ENCODE measurements around the gene TSHZ1. TPM values are rescaled to one million over a fixed set of nuclear protein-coding genes. Genes with fewer than 3 reads are reported as not detected.

TSHZ1 gene
- total RNA-seq, 1 donor from 2014 or later, result 12.7 TPM

DNA sequence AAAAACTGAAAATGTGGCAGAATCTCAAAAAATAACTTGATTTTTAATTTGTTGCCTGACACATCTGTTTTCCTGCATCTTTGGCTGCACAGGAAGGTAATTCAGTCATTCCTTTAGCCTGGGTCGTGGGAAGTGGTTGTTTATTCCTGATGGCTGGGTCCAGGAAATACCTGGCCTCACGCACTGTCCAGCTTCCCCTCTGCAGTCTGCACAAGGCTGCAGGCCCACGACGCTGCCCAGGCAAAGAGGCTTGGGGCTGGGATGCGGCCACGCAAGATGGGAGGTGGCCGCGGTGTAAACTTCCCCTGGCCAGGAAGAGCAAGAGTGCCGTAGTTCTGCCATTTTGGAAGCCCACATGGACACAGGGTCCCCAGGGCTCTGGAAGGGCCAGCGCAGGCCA, 28.2 kb downstream of the TSHZ1 start:
- peaks cover 5% of the 10 kb centered on the region for H3K36me3 Mint-ChIP-seq (ENCODE audit: low read depth)
- H3K27ac Mint-ChIP-seq, result no peak overlapping the region
- H3K4me1 Mint-ChIP-seq (ENCODE audit: low read depth), result peaks cover 14% of the 10 kb centered on the region
- H3K9me3 Mint-ChIP-seq, result no peaks in the 10 kb centered on the region
- intact Hi-C loops (cut with micrococcal nuclease), result no loop called here
- H3K27me3 Mint-ChIP-seq (ENCODE audit: insufficient read depth), result no peaks in the 10 kb centered on the region
- no peak overlapping the region for H3K4me3 Mint-ChIP-seq
- no peak for DNase-seq (ENCODE audit: low spot score)

DNA sequence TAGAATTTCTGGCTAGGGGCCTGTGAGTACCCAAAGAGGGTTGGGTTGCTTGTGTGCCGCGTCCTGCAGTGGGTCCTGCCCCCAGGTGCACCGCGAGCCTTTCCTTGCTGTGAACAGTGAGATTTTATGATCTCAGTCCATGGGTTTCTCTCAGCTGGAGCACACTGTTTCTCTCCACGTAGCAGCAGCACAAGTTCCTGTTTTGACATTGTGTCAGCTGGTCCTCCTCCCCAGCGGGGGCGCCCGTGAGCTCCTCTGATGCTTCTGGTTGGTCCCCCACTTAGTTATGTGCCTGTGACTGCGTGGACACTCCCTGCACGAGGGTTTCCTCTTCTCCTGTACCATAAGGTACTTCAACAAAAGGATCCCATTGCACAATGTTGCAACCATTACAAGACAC, 29.8 kb downstream of the TSHZ1 start:
- Mint-ChIP-seq H3K9me3 (no peaks in the 10 kb centered on the region), H3K36me3 (ENCODE audit: low read depth) (peaks cover 5% of the 10 kb centered on the region), H3K4me1 (ENCODE audit: low read depth) (peaks cover 15% of the 10 kb centered on the region), H3K27me3 (ENCODE audit: insufficient read depth) (no peaks in the 10 kb centered on the region), H3K4me3 (no peak overlapping the region), H3K27ac (no peak overlapping the region)
- intact Hi-C loops (cut with micrococcal nuclease), result no loop called here
- DNase-seq (ENCODE audit: low spot score), result no peak

DNA sequence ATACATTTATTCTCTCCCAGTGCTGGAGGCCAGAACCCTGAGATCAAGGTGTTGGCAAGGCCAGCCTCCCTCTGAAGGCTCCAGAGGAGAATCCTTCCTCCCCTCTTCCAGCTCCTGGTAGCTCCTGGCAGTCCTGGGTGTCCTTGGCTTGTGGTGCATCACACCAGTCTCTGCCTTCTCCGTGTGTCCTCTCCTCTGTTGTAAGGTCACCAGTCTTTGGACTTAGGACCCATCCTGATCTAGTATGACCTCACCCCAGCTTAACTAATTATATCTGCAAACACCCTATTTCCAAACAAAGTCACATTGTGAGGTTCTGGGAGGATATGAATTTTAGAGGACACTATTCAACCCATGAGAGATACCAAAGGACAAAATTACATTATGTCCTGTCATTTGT, 31.1 kb downstream of the TSHZ1 start:
- Mint-ChIP-seq H3K27ac (no peak overlapping the region), H3K27me3 (ENCODE audit: insufficient read depth) (no peaks in the 10 kb centered on the region)

DNA sequence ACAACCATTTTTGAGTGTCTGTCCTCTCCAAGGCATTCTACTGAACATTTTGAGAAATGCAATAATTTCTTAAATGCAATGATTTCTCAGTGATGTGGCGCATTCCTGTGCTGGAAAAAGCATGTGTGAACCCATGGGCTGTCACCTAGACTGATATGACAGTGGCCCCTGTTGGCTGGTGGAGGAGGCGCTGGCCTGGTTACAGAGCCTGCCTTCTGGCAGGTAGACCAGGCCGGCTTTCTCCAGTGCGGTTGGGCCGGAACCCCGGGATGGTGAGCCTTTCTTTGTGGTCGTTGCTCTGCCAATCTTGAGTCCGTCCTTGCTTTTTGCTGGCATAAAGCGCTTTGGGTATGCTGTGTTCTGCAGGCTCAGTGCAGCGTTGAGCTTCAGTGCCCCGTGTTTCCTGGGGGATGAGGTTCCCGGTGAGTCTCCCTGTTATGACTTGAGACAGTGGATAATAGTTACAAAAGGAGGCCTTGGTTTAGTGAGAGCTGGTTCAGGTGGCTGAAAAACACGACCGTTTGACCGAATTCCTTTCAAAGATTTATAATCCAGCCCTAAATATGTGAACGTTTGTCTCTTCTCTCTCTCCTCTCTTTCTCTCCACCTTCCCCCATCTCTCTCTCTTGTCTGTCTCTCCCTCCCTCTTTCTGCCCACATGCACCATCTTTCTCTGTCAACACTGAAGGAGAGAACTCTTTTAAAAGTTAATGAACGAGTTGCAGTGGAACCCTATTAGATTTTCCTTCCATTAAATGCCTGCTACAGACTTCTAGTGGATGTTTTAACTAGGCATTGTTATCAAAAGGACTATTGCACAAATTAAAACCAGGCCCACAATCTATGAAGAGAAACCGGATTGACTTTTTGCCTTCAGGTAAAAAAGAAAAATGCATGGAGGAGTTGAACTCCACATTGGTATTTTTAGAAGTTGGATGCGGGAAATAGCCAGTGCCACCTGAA, 34.0 kb downstream of the TSHZ1 start:
- no peak for DNase-seq (ENCODE audit: low spot score)
- peaks cover 39% of the 10 kb centered on the region for H3K4me1 Mint-ChIP-seq (ENCODE audit: low read depth)
- intact Hi-C loops (cut with micrococcal nuclease), result no loop called here
- H3K36me3 Mint-ChIP-seq (ENCODE audit: low read depth), result no peaks in the 10 kb centered on the region
- H3K9me3 Mint-ChIP-seq, result no peaks in the 10 kb centered on the region
- no peak overlapping the region for H3K4me3 Mint-ChIP-seq
- no peaks in the 10 kb centered on the region for H3K27me3 Mint-ChIP-seq (ENCODE audit: insufficient read depth)
- H3K27ac Mint-ChIP-seq, result peak overlapping the region; percentile 43

More for the DNA sequence above, 31.1 kb downstream of the TSHZ1 start:
- intact Hi-C loops (cut with micrococcal nuclease), result no loop called here
- Mint-ChIP-seq H3K4me1 (ENCODE audit: low read depth) (peaks cover 22% of the 10 kb centered on the region), H3K9me3 (no peaks in the 10 kb centered on the region), H3K4me3 (no peak overlapping the region), H3K36me3 (ENCODE audit: low read depth) (peaks cover 2% of the 10 kb centered on the region)
- no peak for DNase-seq (ENCODE audit: low spot score)

DNA sequence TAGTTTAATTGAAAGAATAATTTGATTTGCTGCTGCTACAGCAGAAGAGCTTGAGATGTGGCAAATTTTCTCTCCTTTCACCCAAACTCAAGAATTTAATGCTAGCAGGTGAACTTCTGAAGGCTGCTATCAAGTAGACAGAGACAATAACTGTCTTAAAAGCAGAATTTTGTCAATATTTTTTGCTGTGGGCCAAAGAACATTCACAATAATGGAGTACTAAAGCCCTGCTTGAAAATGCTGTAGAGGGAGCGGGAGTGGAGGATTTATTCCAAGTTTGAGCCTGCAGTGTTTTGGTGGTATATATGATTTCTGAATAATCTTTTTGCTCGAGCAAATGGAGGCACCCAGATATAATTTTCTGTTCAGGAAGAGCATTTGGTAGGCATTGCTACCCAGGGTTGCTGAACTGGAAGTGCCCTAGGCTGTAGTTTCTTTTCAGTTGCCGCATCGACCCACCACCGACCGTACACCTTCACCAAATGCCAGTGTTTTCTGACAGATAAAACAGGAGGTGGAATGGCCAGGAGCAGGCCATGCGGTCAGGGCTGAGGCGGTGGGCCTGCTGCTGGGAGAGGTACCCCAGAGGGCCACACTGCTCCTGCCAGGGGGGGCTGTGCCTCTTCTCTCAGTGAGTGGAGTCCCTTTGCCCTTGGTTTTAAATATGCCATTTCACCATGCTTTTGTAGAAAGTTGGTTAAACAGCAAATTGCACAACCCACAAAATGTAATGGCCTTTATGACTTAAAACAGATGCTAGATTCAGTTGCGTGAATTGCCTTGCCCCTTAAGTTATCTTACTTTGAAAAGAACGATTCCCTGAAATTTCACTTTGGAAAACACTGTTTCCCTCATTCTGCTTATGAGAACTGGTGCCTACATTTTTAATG, 36.4 kb downstream of the TSHZ1 start:
- peak overlapping the region; percentile 15 for H3K27ac Mint-ChIP-seq
- H3K27me3 Mint-ChIP-seq (ENCODE audit: insufficient read depth), result peaks cover 2% of the 10 kb centered on the region
- no peaks in the 10 kb centered on the region for H3K36me3 Mint-ChIP-seq (ENCODE audit: low read depth)
- intact Hi-C loops (cut with micrococcal nuclease), result loop anchor here (1.0 to 2.0 kb wide), 2 partner anchors 37 to 252 kb away; partner anchors contain the start of gene TSHZ1
- peak overlapping the region; percentile 88 for H3K4me3 Mint-ChIP-seq
- H3K9me3 Mint-ChIP-seq, result no peaks in the 10 kb centered on the region
- DNase-seq (ENCODE audit: low spot score), result no peak
- H3K4me1 Mint-ChIP-seq (ENCODE audit: low read depth), result peaks cover 39% of the 10 kb centered on the region

DNA sequence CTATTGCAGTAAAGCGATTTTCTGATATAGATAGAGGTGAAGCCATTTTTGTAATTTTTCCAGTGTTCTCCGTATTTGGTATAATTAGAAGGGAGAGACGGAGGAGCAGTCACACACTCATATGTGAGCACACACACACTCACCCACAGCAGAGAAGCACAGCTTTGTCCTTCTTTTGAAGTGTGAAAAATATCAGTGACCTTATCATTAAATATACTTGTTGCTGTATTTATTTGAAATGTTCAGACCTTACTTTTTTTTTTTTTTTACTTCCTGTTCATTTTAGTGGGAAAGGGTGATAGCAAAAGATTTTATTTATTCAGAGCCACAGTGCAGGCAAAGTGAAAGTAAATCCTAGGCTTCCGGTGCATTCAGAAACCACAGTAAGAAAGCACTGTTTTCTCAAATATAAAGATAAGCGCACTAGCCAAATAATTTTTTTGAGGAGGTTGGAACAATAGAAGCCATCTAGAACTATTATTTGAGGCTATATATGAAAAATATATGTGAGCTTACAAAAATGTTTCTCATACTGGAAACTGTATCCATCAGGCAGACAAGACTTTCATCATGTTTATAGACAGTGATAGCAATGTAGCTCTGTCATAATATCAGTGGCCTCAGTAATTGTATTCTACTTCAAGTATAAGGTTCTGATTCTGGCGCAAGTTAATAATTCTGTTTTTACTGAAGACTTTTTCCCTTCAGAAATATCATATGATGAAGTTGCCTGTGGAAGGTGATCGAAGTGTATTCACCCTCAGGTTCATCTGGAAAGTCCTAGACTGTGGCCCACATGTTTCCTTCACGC, 37.2 kb downstream of the TSHZ1 start:
- Mint-ChIP-seq H3K27me3 (ENCODE audit: insufficient read depth) (peaks cover 2% of the 10 kb centered on the region), H3K4me3 (peak overlapping the region; percentile 88), H3K27ac (peak overlapping the region; percentile 15), H3K36me3 (ENCODE audit: low read depth) (no peaks in the 10 kb centered on the region), H3K4me1 (ENCODE audit: low read depth) (peaks cover 39% of the 10 kb centered on the region), H3K9me3 (no peaks in the 10 kb centered on the region)
- DNase-seq (ENCODE audit: low spot score), result no peak
- intact Hi-C loops (cut with micrococcal nuclease), result loop anchor here (1.0 to 2.0 kb wide), 3 partner anchors 38 to 253 kb away; partner anchors contain the start of gene TSHZ1

DNA sequence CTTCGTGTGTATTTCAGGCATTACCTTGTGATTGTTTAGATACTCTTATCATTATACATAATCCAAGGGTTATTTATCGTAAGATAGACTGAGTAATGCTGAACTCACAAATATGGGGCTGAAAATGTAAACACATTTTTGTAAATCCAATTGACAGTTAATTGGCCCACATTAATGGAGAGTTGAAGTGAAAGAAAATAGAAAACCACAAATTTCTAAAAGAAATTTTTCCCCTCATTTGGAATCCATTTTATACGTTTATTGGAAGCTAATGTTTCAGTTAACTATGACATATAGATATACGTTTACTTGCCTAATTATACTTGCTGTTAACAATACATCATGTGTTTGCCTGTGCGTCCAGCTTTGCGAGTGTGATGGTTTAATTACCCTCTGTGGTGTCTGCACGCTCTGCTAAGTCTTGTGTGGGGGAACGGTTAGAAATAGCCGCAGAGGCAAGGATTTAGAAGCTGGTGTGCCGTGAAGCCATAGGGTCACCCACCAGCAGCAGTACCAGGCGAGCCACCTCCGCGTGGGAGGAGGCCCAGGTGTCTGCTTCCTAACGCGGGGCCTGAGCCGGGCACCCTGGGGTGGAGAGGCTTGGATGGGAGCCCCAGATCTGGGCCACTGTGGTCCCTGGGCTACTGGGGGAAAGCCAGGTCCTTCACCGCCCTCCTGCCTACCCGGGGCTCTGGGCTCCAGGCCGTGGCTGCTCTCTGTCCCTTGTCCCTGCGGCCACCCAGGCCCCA, 38.0 kb downstream of the TSHZ1 start:
- H3K4me1 Mint-ChIP-seq (ENCODE audit: low read depth), result peaks cover 35% of the 10 kb centered on the region
- no peak for DNase-seq (ENCODE audit: low spot score)
- H3K27ac Mint-ChIP-seq, result no peak overlapping the region
- H3K36me3 Mint-ChIP-seq (ENCODE audit: low read depth), result no peaks in the 10 kb centered on the region
- peaks cover 2% of the 10 kb centered on the region for H3K27me3 Mint-ChIP-seq (ENCODE audit: insufficient read depth)
- H3K4me3 Mint-ChIP-seq, result peak overlapping the region; percentile 88
- intact Hi-C loops (cut with micrococcal nuclease), result loop anchor here (1.0 kb wide), 1 partner anchor 178 kb away; no protein-coding TSS in a partner anchor
- no peaks in the 10 kb centered on the region for H3K9me3 Mint-ChIP-seq

DNA sequence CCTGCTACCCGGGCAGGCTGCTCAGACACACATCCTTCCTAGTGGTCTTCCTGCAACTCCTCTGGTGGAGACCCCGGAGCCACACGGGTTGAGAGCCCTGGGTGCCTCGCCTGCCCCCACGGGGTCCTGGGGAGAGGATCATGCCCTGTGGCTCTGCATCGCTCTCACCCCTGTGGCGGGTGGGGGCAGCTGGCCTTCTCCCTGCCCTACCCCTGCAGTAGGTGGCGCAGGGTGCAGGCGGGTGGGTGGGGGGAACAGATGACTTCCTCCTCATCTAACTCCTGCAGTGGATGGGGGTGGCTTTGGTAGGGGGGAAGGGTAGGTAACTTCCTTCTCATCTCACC, 38.5 kb downstream of the TSHZ1 start:
- intact Hi-C loops (cut with micrococcal nuclease), result no loop called here
- no peak overlapping the region for H3K4me3 Mint-ChIP-seq
- no peaks in the 10 kb centered on the region for H3K9me3 Mint-ChIP-seq
- no peak overlapping the region for H3K27ac Mint-ChIP-seq
- no peaks in the 10 kb centered on the region for H3K36me3 Mint-ChIP-seq (ENCODE audit: low read depth)
- peaks cover 2% of the 10 kb centered on the region for H3K27me3 Mint-ChIP-seq (ENCODE audit: insufficient read depth)
- peaks cover 35% of the 10 kb centered on the region for H3K4me1 Mint-ChIP-seq (ENCODE audit: low read depth)
- no peak for DNase-seq (ENCODE audit: low spot score)

DNA sequence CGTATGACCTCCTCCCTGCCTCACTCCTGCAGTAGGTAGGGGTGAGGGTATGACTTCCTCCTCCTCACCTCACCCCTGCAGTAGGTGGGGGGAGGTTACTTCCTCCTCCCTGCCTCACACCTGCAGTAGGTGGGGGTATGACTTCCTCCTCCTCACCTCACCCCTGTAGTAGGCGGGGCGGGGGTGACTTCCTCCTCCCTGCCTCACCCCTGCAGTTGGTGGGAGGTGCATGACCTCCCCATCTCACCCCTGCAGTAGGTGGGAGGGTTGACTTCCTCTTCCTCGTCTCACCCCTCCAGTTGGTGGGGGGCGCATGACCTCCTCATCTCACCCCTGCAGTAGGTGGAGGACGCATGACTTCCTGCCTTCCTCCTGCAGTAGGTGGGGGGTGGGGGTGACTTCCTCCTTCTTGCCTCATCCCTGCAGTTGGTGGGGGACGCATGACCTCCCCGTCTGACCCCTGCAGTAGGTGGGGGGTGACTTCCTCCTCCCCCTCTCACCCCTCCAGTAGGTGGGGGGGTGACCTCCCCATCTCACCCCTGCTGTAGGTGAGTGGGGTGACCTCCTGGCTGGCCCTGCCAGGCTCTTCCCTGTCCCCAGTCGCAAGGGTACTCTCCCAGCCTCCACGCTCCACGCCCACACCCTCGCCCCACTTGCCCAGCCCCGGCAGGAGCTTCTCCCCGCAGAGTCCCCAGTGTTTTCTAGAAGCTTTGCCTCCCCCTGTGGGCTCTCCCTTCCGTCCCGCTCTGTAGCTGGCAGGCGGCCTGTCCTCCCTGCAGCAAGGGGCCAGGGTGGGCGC, 39.3 kb downstream of the TSHZ1 start:
- DNase-seq (ENCODE audit: low spot score), result no peak
- Mint-ChIP-seq H3K27ac (peak overlapping the region; percentile 30), H3K9me3 (no peaks in the 10 kb centered on the region), H3K4me1 (ENCODE audit: low read depth) (peaks cover 35% of the 10 kb centered on the region), H3K27me3 (ENCODE audit: insufficient read depth) (peaks cover 2% of the 10 kb centered on the region), H3K36me3 (ENCODE audit: low read depth) (no peaks in the 10 kb centered on the region), H3K4me3 (no peak overlapping the region)
- intact Hi-C loops (cut with micrococcal nuclease), result no loop called here

DNA sequence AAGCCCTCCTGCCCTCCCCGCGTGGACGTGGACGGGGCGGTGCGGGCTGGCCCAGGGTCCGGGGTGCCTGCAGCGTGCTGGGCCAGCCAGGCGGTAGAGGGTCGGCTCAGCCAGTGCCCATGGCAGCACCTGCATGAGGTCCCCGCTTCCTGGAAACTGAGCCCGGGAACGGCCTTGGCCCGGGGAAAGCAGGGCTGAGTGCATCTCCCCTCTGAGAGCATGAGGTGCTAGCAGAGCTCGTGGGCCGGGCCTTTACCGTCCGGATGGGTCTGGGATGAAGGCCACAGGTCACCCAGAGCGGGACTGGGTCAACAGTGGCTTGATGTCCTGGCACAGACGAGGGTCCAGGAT, 39.8 kb downstream of the TSHZ1 start:
- intact Hi-C loops (cut with micrococcal nuclease), result no loop called here
- Mint-ChIP-seq H3K4me3 (no peak overlapping the region), H3K27me3 (ENCODE audit: insufficient read depth) (peaks cover 2% of the 10 kb centered on the region), H3K36me3 (ENCODE audit: low read depth) (no peaks in the 10 kb centered on the region), H3K9me3 (no peaks in the 10 kb centered on the region), H3K27ac (no peak overlapping the region), H3K4me1 (ENCODE audit: low read depth) (peaks cover 34% of the 10 kb centered on the region)
- no peak for DNase-seq (ENCODE audit: low spot score)

DNA sequence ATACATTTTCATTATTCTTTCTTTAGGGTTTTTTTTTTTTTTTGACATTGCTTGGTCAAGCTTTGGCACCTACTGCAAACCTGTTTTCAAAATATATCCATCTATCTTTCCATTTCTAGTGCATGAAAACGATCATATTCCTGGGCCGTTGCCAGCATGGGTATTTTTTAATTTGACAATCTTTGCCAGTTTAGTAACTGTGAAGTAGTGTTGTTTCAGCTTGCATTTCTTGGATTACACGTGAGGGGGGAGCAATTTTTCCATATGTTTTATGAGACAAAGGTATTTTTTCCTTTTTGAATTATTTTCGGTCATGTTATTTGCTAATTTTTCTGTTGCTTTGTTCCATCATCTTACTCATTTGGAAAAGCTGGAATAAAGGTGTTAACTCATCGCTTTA, 40.9 kb downstream of the TSHZ1 start:
- H3K4me3 Mint-ChIP-seq, result no peak overlapping the region
- H3K27me3 Mint-ChIP-seq (ENCODE audit: insufficient read depth), result peaks cover 2% of the 10 kb centered on the region
- no peak for DNase-seq (ENCODE audit: low spot score)
- intact Hi-C loops (cut with micrococcal nuclease), result no loop called here
- no peak overlapping the region for H3K27ac Mint-ChIP-seq
- no peaks in the 10 kb centered on the region for H3K9me3 Mint-ChIP-seq
- H3K36me3 Mint-ChIP-seq (ENCODE audit: low read depth), result no peaks in the 10 kb centered on the region
- H3K4me1 Mint-ChIP-seq (ENCODE audit: low read depth), result peaks cover 24% of the 10 kb centered on the region

All from activated T-helper 1 cell treated with anti-CD3 and anti-CD28 coated beads, Interleukin-12 subunit alpha, Interleukin-12 subunit beta, Interleukin-2, Interleukin-4 antibody, amounts not matched to agents 30 ng/mL and 10 ng/mL and 1 ng/mL, durations not matched to agents 14 hours and 24 hours and 36 hours (primary cell).